H1 (cell line): Measurements from ENCODE around the gene MAN2C1. TPM values are rescaled to one million over a fixed set of nuclear protein-coding genes. Genes with fewer than 3 reads are reported as not detected.

Experiments used
- CTCF ChIA-PET: fragments of 300-600 bp; sonication (Branson Sonifier 250); formaldehyde crosslinking; loops from one replicate; lab custom pipeline; 2021; ENCODE audit not compliant: partially characterized antibody; lab: Charles Lee
- POLR2A ChIA-PET: fragments of 300-600 bp; sonication (Branson Sonifier 250); formaldehyde crosslinking; loops from one replicate; lab custom pipeline; 2021; ENCODE audit warnings: inconsistent platforms; ENCODE audit not compliant: partially characterized antibody; lab: Charles Lee
- DNase-seq, 2 experiments: peaks; one replicate each; pipeline versions ENCODE4 v3.0.0 to v3.0.0-alpha.2; 2010 to 2022; ENCODE audit warnings: low spot score in 2 of 2, low read depth in 1 of 2, mixed read lengths in 1 of 2
- FAIRE-seq: peaks from 2 replicates; lab custom pipeline; 2011; peaks lifted over from hg19 to GRCh38; lab: Jason Lieb, UNC
- H2AFZ ChIP-seq: 2 replicates; pipeline ENCODE4 v1.8.1; 2012; ENCODE audit warnings: low read length, inconsistent platforms
- H2AK5ac ChIP-seq: 2 replicates; pipeline ENCODE4 v1.6.1; 2013; ENCODE audit warnings: low read depth, low read length
- H2BK120ac ChIP-seq: replicated peaks from 2 replicates; pipeline ENCODE3; 2013; ENCODE audit warnings: low read depth, low read length, inconsistent platforms
- H2BK12ac ChIP-seq: 2 replicates; pipeline ENCODE4 v1.6.1; 2013; ENCODE audit warnings: low read depth, low read length
- H2BK15ac ChIP-seq: 2 replicates; pipeline ENCODE4 v1.6.1; 2013; ENCODE audit warnings: low read length
- H2BK20ac ChIP-seq: 2 replicates; pipeline ENCODE4 v1.6.1; 2013; ENCODE audit warnings: low read length
- H2BK5ac ChIP-seq: 2 replicates; pipeline ENCODE4 v1.6.1; 2013; ENCODE audit warnings: low read depth, low read length
- H3K14ac ChIP-seq: 2 replicates; pipeline ENCODE4 v1.6.1; 2013; ENCODE audit warnings: inconsistent platforms; ENCODE audit not compliant: insufficient read length
- H3K18ac ChIP-seq: 2 replicates; pipeline ENCODE4 v1.6.1; 2013; ENCODE audit warnings: low read length; ENCODE audit errors: extremely low read depth
- H3K23ac ChIP-seq: 2 replicates; pipeline ENCODE4 v1.6.1; 2013; ENCODE audit warnings: inconsistent platforms; ENCODE audit not compliant: insufficient read length
- H3K23me2 ChIP-seq: 2 replicates; pipeline ENCODE4 v1.6.1; 2013; ENCODE audit warnings: low read depth, low read length
- H3K27ac ChIP-seq: 2 replicates; pipeline ENCODE4 v1.6.1; 2011; ENCODE audit warnings: low read depth, low read length, inconsistent platforms
- H3K27me3 ChIP-seq, 4 experiments: replicated peaks in 1 of 4; 1 replicate in 1 of 4; 2 replicates in 3 of 4; pipeline versions ENCODE4 v1.6.1 to v1.8.1; 2011 to 2013; ENCODE audit warnings: low read length in 3 of 4, mild to moderate bottlenecking in 3 of 4, inconsistent platforms in 2 of 4, mixed read lengths in 2 of 4, moderate library complexity in 1 of 4; ENCODE audit not compliant: control insufficient read depth in 3 of 4, insufficient read depth in 3 of 4; ENCODE audit errors: extremely low read depth in 1 of 4
- H3K36me3 ChIP-seq, 4 experiments: 2 replicates each; pipeline versions ENCODE4 v1.6.1 to v1.8.1; 2011 to 2013; ENCODE audit warnings: mild to moderate bottlenecking in 4 of 4, low read length in 3 of 4, moderate library complexity in 2 of 4, control low read depth in 1 of 4, inconsistent platforms in 1 of 4; ENCODE audit not compliant: insufficient read depth in 4 of 4, control insufficient read depth in 2 of 4
- H3K4ac ChIP-seq: replicated peaks from 2 replicates; pipeline ENCODE3; 2013; ENCODE audit warnings: low read length, low read depth, mixed read lengths, inconsistent platforms; ENCODE audit not compliant: insufficient read length
- H3K4me1 ChIP-seq, 4 experiments: replicated peaks in 1 of 4; 1 replicate in 1 of 4; 2 replicates in 3 of 4; pipeline versions ENCODE4 v1.6.1 to v1.8.1; 2011 to 2013; ENCODE audit warnings: low read length in 3 of 4, inconsistent platforms in 2 of 4, mixed read lengths in 1 of 4; ENCODE audit not compliant: insufficient read depth in 4 of 4, control insufficient read depth in 3 of 4
- H3K4me2 ChIP-seq, 2 experiments: 2 replicates each; pipeline versions ENCODE4 v1.6.1 to v1.8.1; 2011 to 2013; ENCODE audit warnings: low read depth in 2 of 2, low read length in 2 of 2, control low read depth in 1 of 2, inconsistent platforms in 1 of 2, mild to moderate bottlenecking in 1 of 2; ENCODE audit not compliant: insufficient read depth in 1 of 2
- H3K4me3 ChIP-seq, 4 experiments: fragments of 200-600, 300-600 bp in 1 of 4; sonication (generic), shearing (Covaris generic), sonication (Bioruptor Twin) in 1 of 4; 2 replicates each; pipeline versions ENCODE4 v1.5.1 to v1.8.1; 2011 to 2016; ENCODE audit warnings: low read length in 4 of 4, low read depth in 3 of 4, control low read depth in 2 of 4, inconsistent platforms in 2 of 4, mild to moderate bottlenecking in 2 of 4, mixed read lengths in 1 of 4, moderate library complexity in 1 of 4; ENCODE audit not compliant: insufficient read depth in 2 of 4; ENCODE audit errors: extremely low read depth in 1 of 4
- H3K56ac ChIP-seq: replicated peaks from 2 replicates; pipeline ENCODE3; 2013; ENCODE audit warnings: low read depth, mild to moderate bottlenecking, mixed read lengths, low read length, inconsistent platforms; ENCODE audit not compliant: insufficient read length
- H3K79me1 ChIP-seq: 2 replicates; pipeline ENCODE4 v1.6.1; 2013; ENCODE audit warnings: low read depth, low read length, control low read depth
- H3K79me2 ChIP-seq, 2 experiments: 2 replicates each; pipeline versions ENCODE4 v1.6.1 to v1.8.1; 2012 to 2013; ENCODE audit warnings: low read length in 2 of 2, mild to moderate bottlenecking in 2 of 2, inconsistent platforms in 1 of 2; ENCODE audit not compliant: insufficient read depth in 2 of 2, control insufficient read depth in 1 of 2
- H3K9ac ChIP-seq, 4 experiments: replicated peaks in 1 of 4; 1 replicate in 1 of 4; 2 replicates in 3 of 4; pipeline versions ENCODE4 v1.6.1 to v1.8.1; 2011 to 2013; ENCODE audit warnings: low read depth in 3 of 4, low read length in 3 of 4, control low read depth in 2 of 4, mild to moderate bottlenecking in 2 of 4, moderate library complexity in 2 of 4, inconsistent platforms in 1 of 4; ENCODE audit errors: extremely low read depth in 1 of 4
- H3K9me3 ChIP-seq, 2 experiments: 2 replicates each; pipeline versions ENCODE4 v1.6.1 to v1.8.1; 2012 to 2013; ENCODE audit warnings: mild to moderate bottlenecking in 2 of 2, moderate library complexity in 2 of 2, control low read depth in 1 of 2, inconsistent platforms in 1 of 2, low read depth in 1 of 2, low read length in 1 of 2, mixed read lengths in 1 of 2; ENCODE audit not compliant: insufficient read depth in 2 of 2
- H4K20me1 ChIP-seq, 2 experiments: replicated peaks in 1 of 2; 2 replicates each; pipeline versions ENCODE3 to v1.8.1; 2011 to 2013; ENCODE audit warnings: inconsistent platforms in 2 of 2, low read length in 2 of 2, mild to moderate bottlenecking in 1 of 2; ENCODE audit not compliant: insufficient read depth in 2 of 2, control insufficient read depth in 1 of 2
- H4K5ac ChIP-seq: 2 replicates; pipeline ENCODE4 v1.6.1; 2013; ENCODE audit warnings: low read length, low read depth, mixed read lengths, inconsistent platforms; ENCODE audit not compliant: insufficient read length
- H4K8ac ChIP-seq: 2 replicates; pipeline ENCODE4 v1.8.0; 2013; ENCODE audit warnings: mild to moderate bottlenecking, moderate library complexity, low read length, inconsistent platforms; ENCODE audit not compliant: insufficient read depth; ENCODE audit errors: extremely low read depth
- H4K91ac ChIP-seq: replicated peaks from 2 replicates; pipeline ENCODE3; 2013; ENCODE audit warnings: low read length, mixed read lengths, inconsistent platforms; ENCODE audit not compliant: insufficient read length
- ASH2L ChIP-seq: fragments of 200-600, 300-600 bp; sonication (generic); IDR thresholded peaks from one replicate; pipeline ENCODE4 v1.7.1; 2017; ENCODE audit warnings: low read length
- BRCA1 ChIP-seq: IDR thresholded peaks from 2 replicates; pipeline ENCODE4 v1.6.1; 2012; ENCODE audit warnings: low read depth, low read length, improper control_type of control experiment
- CTCF ChIP-seq, 3 experiments: IDR thresholded peaks; 1 replicate in 2 of 3; 2 replicates in 1 of 3; pipeline versions ENCODE4 v1.5.1 to v1.6.1; 2011; ENCODE audit warnings: low read length in 3 of 3, mild to moderate bottlenecking in 3 of 3, inconsistent platforms in 2 of 3, low read depth in 1 of 3, moderate library complexity in 1 of 3; ENCODE audit not compliant: insufficient read depth in 1 of 3; ENCODE audit errors: control extremely low read depth in 1 of 3
- KDM5A ChIP-seq: fragments of 200-600 bp; IDR thresholded peaks from 2 replicates; pipeline ENCODE4 v1.7.1; 2012; ENCODE audit warnings: mild to moderate bottlenecking, low read length, inconsistent platforms, mixed read lengths
- MAX ChIP-seq: IDR thresholded peaks from 2 replicates; pipeline ENCODE4 v1.6.1; 2012; ENCODE audit warnings: inconsistent platforms
- NRF1 ChIP-seq: IDR thresholded peaks from 2 replicates; pipeline ENCODE4 v1.6.1; 2011; ENCODE audit warnings: mild to moderate bottlenecking, low read depth, low read length, improper control_type of control experiment
- RXRA ChIP-seq: IDR thresholded peaks from 2 replicates; pipeline ENCODE4 v1.6.1; 2011; ENCODE audit warnings: low read depth, mild to moderate bottlenecking, low read length, moderate library complexity; ENCODE audit not compliant: insufficient read depth
- SIN3A ChIP-seq, 2 experiments: IDR thresholded peaks in 1 of 2; conservative IDR thresholded peaks in 1 of 2; 2 replicates each; pipeline ENCODE4 v1.6.1; 2011 to 2012; ENCODE audit warnings: low read length in 2 of 2, improper control_type of control experiment in 1 of 2, low read depth in 1 of 2, mild to moderate bottlenecking in 1 of 2
- SIRT6 ChIP-seq: IDR thresholded peaks from one replicate; pipeline ENCODE4 v1.7.1; 2012; ENCODE audit warnings: low read length, inconsistent platforms
- SP2 ChIP-seq: IDR thresholded peaks from 2 replicates; pipeline ENCODE4 v1.6.1; 2012; ENCODE audit warnings: mild to moderate bottlenecking, low read length, inconsistent platforms
- TBP ChIP-seq: IDR thresholded peaks from 2 replicates; pipeline ENCODE4 v1.6.1; 2011; ENCODE audit warnings: low read depth, low read length, improper control_type of control experiment
- TCF12 ChIP-seq: IDR thresholded peaks from 2 replicates; pipeline ENCODE4 v1.6.1; 2011; ENCODE audit warnings: low read depth, mild to moderate bottlenecking, low read length
- polyA plus RNA-seq, 7 experiments: library from polyadenylated mRNA; depleted of rRNA in 3 of 7; stranded (reverse) in 5 of 7; unstranded in 2 of 7; fragments of >200 nt in 5 of 7; fragments of 200-250 nt in 2 of 7; gene quantifications; 1 replicate in 5 of 7; 2 replicates in 1 of 7; 4 replicates in 1 of 7; pipeline versions ENCODE4 v1.2.1 to v1.2.3, GENCODE V29; 2011 to 2013; ENCODE audit warnings: missing spikeins in 2 of 7, mixed read lengths in 2 of 7
- total RNA-seq: library from RNA; stranded (reverse); fragmentation: NEBNext Ultra II Directional; extraction: Animal tissue kit (Norgen Biotek cat#: 25700); gene quantifications from 2 replicates; pipeline ENCODE4 v1.2.1, GENCODE V29; 2021

Gene MAN2C1
- total and polyA plus RNA-seq, 2 of the 8 experiments (the other 6 are each of a cell fraction or from before 2014, with no cell fraction given), result 56.3 to 88.9 TPM

GRCh38 chr15:75367006-75367405 is 1.4 kb downstream of the MAN2C1 start:
- no peak overlapping the region for H2BK20ac ChIP-seq
- no peak overlapping the region for H3K27ac ChIP-seq
- DNase-seq, result no peak
- no peak overlapping the region for H3K14ac ChIP-seq
- no peaks in the 10 kb centered on the region for H3K27me3 ChIP-seq
- 0 out of 4 replicates have a peak overlapping the region, but pooled peaks of 1 of the 2 experiments have one; percentile 0 for H3K4me2 ChIP-seq
- no peak overlapping the region for H2BK15ac ChIP-seq
- no peak overlapping the region for H3K9ac ChIP-seq
- H2BK5ac ChIP-seq, result no peak overlapping the region
- H2BK12ac ChIP-seq, result no peak overlapping the region
- H3K79me2 ChIP-seq, result no peaks in the 10 kb centered on the region; a peak in 1 of 4 replicates
- no peak overlapping the region for H2AK5ac ChIP-seq
- H4K8ac ChIP-seq, result no peak overlapping the region
- no peak for FAIRE-seq
- H3K9me3 ChIP-seq, result no peaks in the 10 kb centered on the region
- H2BK120ac ChIP-seq, result no peak overlapping the region
- POLR2A ChIA-PET, result interaction anchor here (0.9 to 5.2 kb wide), 8 partner anchors 12 to 281 kb away, joined by 3 to 40 read pairs (median 8); partner anchors contain the start of genes NEIL1, PTPN9 and SNX33
- CTCF ChIA-PET, result interaction anchor here (1.2 to 2.1 kb wide), 8 partner anchors 8 to 85 kb away, joined by 3 to 7 read pairs (median 4); partner anchors contain the start of genes NEIL1 and SIN3A
- peaks cover 4% of the 10 kb centered on the region for H3K23me2 ChIP-seq
- no peak overlapping the region for H3K4ac ChIP-seq
- peaks cover 0 to 16% (median 13%) of the 10 kb centered on the region in 4 experiments; a peak in 7 of 8 replicates for H3K36me3 ChIP-seq
- no peaks in the 10 kb centered on the region for H3K79me1 ChIP-seq
- H3K4me1 ChIP-seq, result peaks cover 0 to 4% (median 1%) of the 10 kb centered on the region in 4 experiments; a peak in 4 of 7 replicates
- peaks cover 0 to 5% of the 10 kb centered on the region in 2 experiments for H4K20me1 ChIP-seq
- no peak overlapping the region for H3K4me3 ChIP-seq
- H3K56ac ChIP-seq, result no peak overlapping the region
- no peak overlapping the region for H2AFZ ChIP-seq
- H4K91ac ChIP-seq, result no peak overlapping the region
- H3K23ac ChIP-seq, result no peak overlapping the region
- H3K18ac ChIP-seq, result no peak overlapping the region
- H4K5ac ChIP-seq, result no peak overlapping the region
- no peak for TF ChIP-seq MAX
- no peak for TF ChIP-seq SIN3A (conservative IDR thresholded peaks at IDR 0.05 in 1 of 2, IDR thresholded peaks at IDR 0.05 in 1 of 2; ENCODE audit: low read depth in 1 of 2, low read length in 2 of 2)
- TF ChIP-seq TCF12, result no peak
- no peak for TF ChIP-seq TBP
- TF ChIP-seq BRCA1, result no peak
- TF ChIP-seq NRF1, result no peak
- TF ChIP-seq CTCF (IDR thresholded peaks at IDR 0.05; ENCODE audit: control extremely low read depth in 1 of 3, insufficient read depth in 1 of 3, low read depth in 1 of 3, low read length in 3 of 3), result no peak
- no peak for TF ChIP-seq SIRT6
- TF ChIP-seq ASH2L, result no peak
- no peak for TF ChIP-seq KDM5A
- no peak for TF ChIP-seq SP2
- TF ChIP-seq RXRA, result no peak
